AG04450 (cell line): ENCODE data around the gene CEP128. TPM values are rescaled to one million over a fixed set of nuclear protein-coding genes. Genes with fewer than 3 reads are reported as not detected.
A peak's percentile ranks its signal among the peaks of the same experiment; 100 is the strongest.

Experiments used
- CTCF ChIA-PET: fragments of 300-600, 350-600 bp; formaldehyde crosslinking; extraction: SDS; loops from one replicate; lab custom pipeline; 2022; ENCODE audit warnings: antibody characterized with exemption, inconsistent platforms; lab: Charles Lee
- POLR2A ChIA-PET: fragments of 350-600 bp; formaldehyde crosslinking; extraction: SDS; loops from one replicate; lab custom pipeline; 2021; ENCODE audit warnings: antibody characterized with exemption, inconsistent platforms; lab: Yijun Ruan, JAX
- DNase-seq: peaks from one replicate; pipeline ENCODE4 v3.0.0-alpha.2; 2011; ENCODE audit warnings: low read depth, low spot score
- H3K27ac ChIP-seq: one replicate; pipeline ENCODE4 v1.5.1; 2012; ENCODE audit warnings: low read depth, low read length, control low read depth
- H3K27me3 ChIP-seq: one replicate; pipeline ENCODE4 v1.6.0; 2012; ENCODE audit warnings: low read length; ENCODE audit not compliant: control insufficient read depth, insufficient read depth
- H3K4me3 ChIP-seq: 2 replicates; pipeline ENCODE4 v1.5.1; 2011; ENCODE audit warnings: mild to moderate bottlenecking, low read depth, low read length, control low read depth
- H3K9me3 ChIP-seq: 2 replicates; pipeline ENCODE4 v1.5.1; 2012; ENCODE audit warnings: low read length; ENCODE audit not compliant: control insufficient read depth, insufficient read depth
- polyA plus RNA-seq: library from polyadenylated mRNA; depleted of rRNA; stranded (reverse); fragments of >200 nt; gene quantifications from 2 replicates; pipeline ENCODE4 v1.2.3, GENCODE V29; 2011
- TF ChIP-seq, protein P1 (sequence below): IDR thresholded peaks from 2 replicates; pipeline ENCODE4 v1.5.1; 2011; ENCODE audit warnings: low read depth, low read length, control low read depth, inconsistent platforms

CEP128 gene
- polyA plus RNA-seq, 1 experiment, result 1.8 TPM

DNA sequence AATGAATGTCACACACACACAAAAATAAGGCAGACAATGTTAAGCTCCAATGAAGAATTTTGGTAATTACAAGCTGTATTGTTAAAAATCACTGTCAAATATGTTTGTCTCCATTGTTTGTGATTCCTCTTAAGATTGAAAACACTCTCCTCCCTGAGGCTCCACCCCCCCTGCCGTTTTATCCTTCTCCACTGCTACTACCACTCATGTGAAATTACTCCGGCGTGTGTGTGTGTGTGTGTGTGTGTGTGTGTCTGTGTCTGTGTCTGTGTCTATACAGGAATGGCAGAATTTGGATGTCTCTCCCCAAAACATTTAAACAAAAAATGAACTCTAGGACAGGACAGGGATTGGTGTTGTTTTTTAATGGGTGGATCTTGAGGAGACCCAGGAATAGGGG, 365.1 kb downstream of the CEP128 start:
- POLR2A ChIA-PET, result no interaction called here
- H3K9me3 ChIP-seq, result no peaks in the 10 kb centered on the region
- TF ChIP-seq, protein P1, sequence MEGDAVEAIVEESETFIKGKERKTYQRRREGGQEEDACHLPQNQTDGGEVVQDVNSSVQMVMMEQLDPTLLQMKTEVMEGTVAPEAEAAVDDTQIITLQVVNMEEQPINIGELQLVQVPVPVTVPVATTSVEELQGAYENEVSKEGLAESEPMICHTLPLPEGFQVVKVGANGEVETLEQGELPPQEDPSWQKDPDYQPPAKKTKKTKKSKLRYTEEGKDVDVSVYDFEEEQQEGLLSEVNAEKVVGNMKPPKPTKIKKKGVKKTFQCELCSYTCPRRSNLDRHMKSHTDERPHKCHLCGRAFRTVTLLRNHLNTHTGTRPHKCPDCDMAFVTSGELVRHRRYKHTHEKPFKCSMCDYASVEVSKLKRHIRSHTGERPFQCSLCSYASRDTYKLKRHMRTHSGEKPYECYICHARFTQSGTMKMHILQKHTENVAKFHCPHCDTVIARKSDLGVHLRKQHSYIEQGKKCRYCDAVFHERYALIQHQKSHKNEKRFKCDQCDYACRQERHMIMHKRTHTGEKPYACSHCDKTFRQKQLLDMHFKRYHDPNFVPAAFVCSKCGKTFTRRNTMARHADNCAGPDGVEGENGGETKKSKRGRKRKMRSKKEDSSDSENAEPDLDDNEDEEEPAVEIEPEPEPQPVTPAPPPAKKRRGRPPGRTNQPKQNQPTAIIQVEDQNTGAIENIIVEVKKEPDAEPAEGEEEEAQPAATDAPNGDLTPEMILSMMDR, result no peak
- no peak for DNase-seq
- H3K27ac ChIP-seq, result no peak overlapping the region
- H3K27me3 ChIP-seq, result no peaks in the 10 kb centered on the region
- CTCF ChIA-PET, result interaction anchor here (1.7 kb wide), 1 partner anchor 10 kb away, joined by 6 read pairs; no protein-coding TSS in a partner anchor
- H3K4me3 ChIP-seq, result no peak overlapping the region

DNA sequence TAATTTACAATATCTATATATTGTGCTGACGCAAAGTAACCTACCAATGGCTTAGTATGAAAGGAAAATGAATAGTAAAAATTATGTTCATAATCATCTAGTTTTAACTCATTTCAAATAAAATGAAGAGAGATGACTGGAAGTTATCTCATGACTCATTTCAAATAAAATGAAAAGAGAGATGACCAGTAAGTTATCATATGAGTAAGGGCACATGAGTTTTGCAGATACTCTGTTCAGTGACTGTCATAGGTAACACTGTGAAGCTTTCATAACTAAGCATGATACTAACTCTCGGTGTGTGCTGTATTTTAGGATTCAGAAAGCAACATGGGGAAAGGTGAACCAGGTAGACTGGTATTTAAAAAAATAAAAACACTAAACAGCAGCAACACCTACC, 365.8 kb downstream of the CEP128 start:
- H3K27ac ChIP-seq, result no peak overlapping the region
- ChIA-PET CTCF (interaction anchor here (1.7 kb wide), 1 partner anchor 11 kb away, joined by 6 read pairs; no protein-coding TSS in a partner anchor), POLR2A (no interaction called here)
- H3K27me3 ChIP-seq, result no peaks in the 10 kb centered on the region
- H3K9me3 ChIP-seq, result no peaks in the 10 kb centered on the region
- H3K4me3 ChIP-seq, result no peak overlapping the region
- DNase-seq, result no peak
- TF ChIP-seq, protein P1, result no peak

DNA sequence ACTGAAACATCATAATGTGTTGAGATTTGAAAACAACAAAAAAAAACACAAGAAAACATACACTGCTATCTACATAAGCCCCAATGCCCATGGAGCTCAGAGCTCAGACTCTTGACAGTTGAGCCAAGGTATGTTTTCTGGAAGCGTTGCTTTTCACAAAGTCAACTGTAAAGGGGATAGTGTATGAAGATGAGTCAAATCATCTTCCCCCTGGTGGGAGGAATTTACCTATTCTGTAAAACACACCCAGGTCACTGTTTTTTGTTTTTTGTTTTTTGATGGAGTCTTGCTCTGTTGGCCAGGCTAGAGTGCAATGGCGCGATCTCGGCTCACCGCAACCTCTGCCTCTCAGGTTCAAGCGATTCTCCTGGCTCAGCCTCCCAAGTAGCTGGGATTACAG, 368.9 kb downstream of the CEP128 start:
- ChIA-PET CTCF (interaction anchor here (0.6 kb wide), 1 partner anchor 21 kb away, joined by 4 read pairs; no protein-coding TSS in a partner anchor), POLR2A (no interaction called here)
- Histone ChIP-seq H3K27ac (no peak overlapping the region), H3K9me3 (no peaks in the 10 kb centered on the region), H3K27me3 (no peaks in the 10 kb centered on the region), H3K4me3 (no peak overlapping the region)
- DNase-seq, result no peak
- TF ChIP-seq, protein P1, result no peak

DNA sequence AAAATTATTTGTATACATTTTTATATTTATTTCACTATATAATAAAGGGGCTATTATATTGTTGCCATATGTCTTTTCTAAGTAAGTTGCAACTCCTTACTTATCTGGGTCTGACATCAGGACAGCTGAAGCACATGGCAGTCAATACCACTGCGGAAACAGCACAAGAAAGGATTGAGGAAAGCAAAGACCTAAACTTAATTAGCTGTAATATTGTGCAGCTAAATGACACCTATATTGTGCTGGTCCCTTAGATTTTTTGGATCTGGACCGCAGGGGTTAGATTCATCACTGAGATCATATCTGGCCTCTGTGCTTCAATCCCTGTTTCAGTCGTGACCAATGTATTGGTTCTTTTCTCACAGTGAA, 370.6 kb downstream of the CEP128 start:
- Histone ChIP-seq H3K4me3 (no peak overlapping the region), H3K9me3 (no peaks in the 10 kb centered on the region), H3K27me3 (no peaks in the 10 kb centered on the region), H3K27ac (no peak overlapping the region)
- ChIA-PET POLR2A (no interaction called here), CTCF (no interaction called here)
- TF ChIP-seq, protein P1, result no peak
- no peak for DNase-seq

DNA sequence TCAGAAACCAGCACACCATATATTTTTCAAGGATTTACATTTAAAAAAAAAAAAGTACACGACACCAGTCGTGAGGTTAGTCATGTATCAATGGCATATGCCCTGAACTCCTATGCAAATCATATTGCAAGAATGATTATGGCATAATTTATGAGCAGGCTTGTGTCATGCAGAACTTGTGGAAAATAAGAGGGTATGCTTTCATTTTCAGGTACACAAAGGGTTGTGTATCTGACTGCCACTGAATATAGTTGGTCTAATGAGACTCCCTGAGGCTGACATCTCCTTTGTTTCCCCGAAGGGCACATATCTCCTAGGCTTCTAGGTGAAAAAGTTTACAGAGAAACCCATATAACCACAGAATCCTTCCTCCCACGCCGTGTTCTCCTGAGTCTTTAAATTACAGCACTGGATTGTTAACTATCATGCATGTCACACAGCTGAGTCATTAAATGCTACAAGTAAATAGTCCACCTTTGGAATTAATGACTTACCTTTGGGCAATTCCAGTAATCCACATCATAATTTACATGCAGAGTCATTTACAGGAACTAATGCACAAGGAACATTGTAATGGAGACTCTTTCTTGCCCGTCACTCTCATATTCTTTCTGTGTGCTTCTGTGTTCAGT, 373.5 kb downstream of the CEP128 start:
- TF ChIP-seq, protein P1, result no peak
- Histone ChIP-seq H3K4me3 (no peak overlapping the region), H3K27ac (peak overlapping the region; percentile 40), H3K9me3 (no peaks in the 10 kb centered on the region), H3K27me3 (no peaks in the 10 kb centered on the region)
- CTCF ChIA-PET, result interaction anchor here (0.8 kb wide), 1 partner anchor 13 kb away, joined by 4 read pairs; no protein-coding TSS in a partner anchor
- peak; percentile 21 for DNase-seq
- POLR2A ChIA-PET, result no interaction called here
